ENCODE data around the gene SLC4A9. TPM values are rescaled to one million over a fixed set of nuclear protein-coding genes. Genes with fewer than 3 reads are reported as not detected.

Gene SLC4A9
- polyA plus RNA-seq, 3 donors, result 0.28 TPM; not detected in 2

GRCh38 chr5:140398379-140398811 lies 38.4 kb downstream of the SLC4A9 start:
- no peak overlapping the region for H3K4me2 ChIP-seq (replicated peaks; ENCODE audit: extremely low read depth, low read length, poor library complexity, severe bottlenecking)
- peaks cover 53% of the 10 kb centered on the region for H3K79me2 ChIP-seq (ENCODE audit: insufficient read depth, low read length)
- H4K20me1 ChIP-seq (ENCODE audit: insufficient read depth, low read length), result peaks cover 15% of the 10 kb centered on the region
- Mint-ChIP-seq H3K36me3 (peaks cover 0 to under 1% of the 10 kb centered on the region in 2 donors), H3K27ac (no peak overlapping the region), H3K4me1 (peaks cover 19% of the 10 kb centered on the region), H3K4me3 (no peak overlapping the region), H3K27me3 (ENCODE audit: low read depth in 3 of 3) (no peaks in the 10 kb centered on the region), H3K9me3 (no peaks in the 10 kb centered on the region)
- no peak overlapping the region for H3K27ac ChIP-seq (ENCODE audit: low read depth in 1 of 2, low read length in 2 of 2)
- H3K9ac ChIP-seq (ENCODE audit: insufficient read depth, low read length, poor library complexity, severe bottlenecking), result no peak overlapping the region
- no peak for DNase-seq
- no peak overlapping the region for H2AFZ ChIP-seq (ENCODE audit: insufficient read depth, low read depth, low read length, poor library complexity, severe bottlenecking)
- H3K9me3 ChIP-seq (replicated peaks in 1 of 2; ENCODE audit: control insufficient read depth in 1 of 2, insufficient read depth in 1 of 2, low read length in 2 of 2), result no peaks in the 10 kb centered on the region
- no peak overlapping the region for H3K4me3 ChIP-seq (replicated peaks in 1 of 3; ENCODE audit: low read depth in 2 of 3, low read length in 3 of 3)
- intact Hi-C loops (cut with micrococcal nuclease), result no loop called here
- no peaks in the 10 kb centered on the region for H3K36me3 ChIP-seq (replicated peaks in 1 of 2; ENCODE audit: control insufficient read depth in 1 of 2, insufficient read depth in 2 of 2, low read length in 2 of 2)
- H3K4me1 ChIP-seq (ENCODE audit: control insufficient read depth in 1 of 2, insufficient read depth in 2 of 2, low read length in 2 of 2), result peaks cover 17 to 20% of the 10 kb centered on the region in 2 donors
- TF ChIP-seq CTCF (IDR thresholded peaks at IDR 0.05), result no peak
- no peaks in the 10 kb centered on the region for H3K27me3 ChIP-seq (ENCODE audit: control insufficient read depth in 2 of 2, insufficient read depth in 2 of 2, low read length in 2 of 2)

GRCh38 chr5:140399979-140400729 lies 40.2 kb downstream of the SLC4A9 start:
- no peak overlapping the region for H3K4me3 Mint-ChIP-seq
- H3K27ac Mint-ChIP-seq, result peak overlapping the region in 3 of 7 donors; percentile 30 to 93 (median 92)

More at GRCh38 chr5:140399979-140400729, 40.2 kb downstream of the SLC4A9 start:
- no peaks in the 10 kb centered on the region for H3K9me3 ChIP-seq (replicated peaks in 1 of 2; ENCODE audit: control insufficient read depth in 1 of 2, insufficient read depth in 1 of 2, low read length in 2 of 2)
- peak overlapping the region; percentile 68 to 94 for H3K27ac ChIP-seq (ENCODE audit: low read depth in 1 of 2, low read length in 2 of 2)
- peak overlapping the region; percentile 72 for H3K4me2 ChIP-seq (replicated peaks; ENCODE audit: extremely low read depth, low read length, poor library complexity, severe bottlenecking)
- H3K27me3 ChIP-seq (ENCODE audit: control insufficient read depth in 2 of 2, insufficient read depth in 2 of 2, low read length in 2 of 2), result no peaks in the 10 kb centered on the region
- H3K4me3 ChIP-seq (replicated peaks in 1 of 3; ENCODE audit: low read depth in 2 of 3, low read length in 3 of 3), result peak overlapping the region; percentile 53 to 86 (median 74)
- Mint-ChIP-seq H3K4me1 (peaks cover 30% of the 10 kb centered on the region), H3K36me3 (peaks cover 0 to 7% of the 10 kb centered on the region in 2 donors), H3K9me3 (no peaks in the 10 kb centered on the region), H3K27me3 (ENCODE audit: low read depth in 3 of 3) (no peaks in the 10 kb centered on the region)
- H2AFZ ChIP-seq (ENCODE audit: insufficient read depth, low read depth, low read length, poor library complexity, severe bottlenecking), result peak overlapping the region; percentile 92
- H3K4me1 ChIP-seq (ENCODE audit: control insufficient read depth in 1 of 2, insufficient read depth in 2 of 2, low read length in 2 of 2), result peaks cover 23 to 32% of the 10 kb centered on the region in 2 donors
- peaks cover 71% of the 10 kb centered on the region for H3K79me2 ChIP-seq (ENCODE audit: insufficient read depth, low read length)
- WGBS (ENCODE audit: insufficient coverage), result 0% methylated on average over 7 of the region's 25 CpGs
- TF ChIP-seq CTCF (IDR thresholded peaks at IDR 0.05), result no peak
- H3K36me3 ChIP-seq (replicated peaks in 1 of 2; ENCODE audit: control insufficient read depth in 1 of 2, insufficient read depth in 2 of 2, low read length in 2 of 2), result peaks cover 0 to 6% of the 10 kb centered on the region in 2 donors
- peak overlapping the region; percentile 81 for H3K9ac ChIP-seq (ENCODE audit: insufficient read depth, low read length, poor library complexity, severe bottlenecking)
- no peak for DNase-seq
- H4K20me1 ChIP-seq (ENCODE audit: insufficient read depth, low read length), result peaks cover 32% of the 10 kb centered on the region
- intact Hi-C loops (cut with micrococcal nuclease), result loop anchor here in 1 of 2 donors (5.0 to 10.0 kb wide), 3 partner anchors 145 to 312 kb away; partner anchors contain the start of genes EIF4EBP3, IK and NDUFA2

Measured in CD14-positive monocyte (primary cell).